K562 (cell line): ENCODE measurements around the gene GUCA2B. TPM values are rescaled to one million over a fixed set of nuclear protein-coding genes. Genes with fewer than 3 reads are reported as not detected.

Experiments
- ATAC-seq: fragments of 200-7000 bp; cut with Tn5 transposase; 3 replicates; pipeline ENCODE4 v1.9.1; 2020; ENCODE audit warnings: moderate library complexity
- BruUV-seq: library from RNA; stranded (reverse); fragments of 400-500 nt; replicated peaks from 2 replicates; lab custom pipeline; 2021; lab: Mats Ljungman, UMichigan
- CTCF ChIA-PET: fragments of 300-600 bp; formaldehyde crosslinking; extraction: SDS; loops from one replicate; lab custom pipeline; 2021; ENCODE audit warnings: low intra/inter-chr PET ratio; lab: Yijun Ruan, JAX
- POLR2A ChIA-PET: fragments of 300-600, 350-650 bp; sonication (Branson Sonifier 250); formaldehyde crosslinking; extraction: SDS; loops from one replicate; lab custom pipeline; 2021; ENCODE audit warnings: antibody characterized with exemption, inconsistent platforms; lab: Yijun Ruan, JAX
- DNase-seq, 4 experiments: peaks; one replicate each; pipeline versions ENCODE4 v3.0.0 to v3.0.0-alpha.2; 2011 to 2018; ENCODE audit warnings: low spot score in 3 of 4, mixed read lengths in 3 of 4; ENCODE audit errors: extremely low read depth in 1 of 4
- FAIRE-seq: peaks from 2 replicates; lab custom pipeline; 2011; peaks lifted over from hg19 to GRCh38; lab: Jason Lieb, UNC
- H2AFZ ChIP-seq: 2 replicates; pipeline ENCODE4 v1.6.0; 2011; ENCODE audit warnings: low read depth, low read length, control low read depth, inconsistent platforms
- H3K27ac ChIP-seq: fragments of 200-600 bp; 3 replicates; pipeline ENCODE4 v1.8.0; 2011; ENCODE audit warnings: low read depth, mild to moderate bottlenecking, control low read depth, inconsistent platforms, low read length, moderate library complexity, mixed read lengths; ENCODE audit errors: extremely low read depth
- H3K27me3 ChIP-seq, 2 experiments: fragments of 300-600 bp in 1 of 2; 2 replicates in 1 of 2; 3 replicates in 1 of 2; pipeline versions ENCODE4 v1.6.0 to v1.8.0; 2011; ENCODE audit warnings: inconsistent platforms in 2 of 2, low read length in 2 of 2, mild to moderate bottlenecking in 1 of 2, mixed read lengths in 1 of 2, moderate library complexity in 1 of 2; ENCODE audit not compliant: control insufficient read depth in 2 of 2, insufficient read depth in 2 of 2
- H3K36me3 ChIP-seq: fragments of 300-600 bp; 3 replicates; pipeline ENCODE4 v1.8.0; 2011; ENCODE audit warnings: mild to moderate bottlenecking, low read length, inconsistent platforms; ENCODE audit not compliant: control insufficient read depth, insufficient read depth
- H3K4me1 ChIP-seq, 2 experiments: fragments of 200-600 bp in 1 of 2; replicated peaks in 1 of 2; 2 replicates in 1 of 2; 3 replicates in 1 of 2; pipeline versions ENCODE4 v1.5.1 to v1.8.0; 2011; ENCODE audit warnings: inconsistent platforms in 2 of 2, low read length in 2 of 2, mild to moderate bottlenecking in 1 of 2, mixed read lengths in 1 of 2, moderate library complexity in 1 of 2; ENCODE audit not compliant: control insufficient read depth in 2 of 2, insufficient read depth in 2 of 2
- H3K4me2 ChIP-seq: 2 replicates; pipeline ENCODE4 v1.6.1; 2011; ENCODE audit warnings: low read length, control low read depth, inconsistent platforms, mixed read lengths; ENCODE audit not compliant: insufficient read depth
- H3K4me3 ChIP-seq: fragments of 200-600 bp; sonication (generic), shearing (Covaris generic); 2 replicates; pipeline ENCODE4 v1.5.1; 2016; ENCODE audit warnings: control low read depth, inconsistent platforms
- H3K79me2 ChIP-seq: fragments of 200-600 bp; 3 replicates; pipeline ENCODE4 v1.8.0; 2011; ENCODE audit warnings: low read length, inconsistent platforms; ENCODE audit not compliant: control insufficient read depth, insufficient read depth
- H3K9ac ChIP-seq, 2 experiments: 2 replicates each; pipeline versions ENCODE4 v1.6.0 to v1.6.1; 2011; ENCODE audit warnings: low read depth in 2 of 2, low read length in 2 of 2, control low read depth in 1 of 2, inconsistent platforms in 1 of 2, mild to moderate bottlenecking in 1 of 2, mixed read lengths in 1 of 2; ENCODE audit not compliant: insufficient read depth in 1 of 2
- H3K9me1 ChIP-seq: one replicate; pipeline ENCODE4 v1.6.0; 2011; ENCODE audit warnings: inconsistent platforms, mild to moderate bottlenecking, low read length, moderate library complexity; ENCODE audit not compliant: control insufficient read depth, insufficient read depth
- H3K9me3 ChIP-seq: replicated peaks from 2 replicates; pipeline ENCODE4 v1.5.1; 2011; ENCODE audit warnings: low read depth, low read length, inconsistent platforms; ENCODE audit not compliant: control insufficient read depth, insufficient read depth
- H4K20me1 ChIP-seq: replicated peaks from 2 replicates; pipeline ENCODE4 v1.6.1; 2011; ENCODE audit warnings: low read length, inconsistent platforms, mixed read lengths; ENCODE audit not compliant: control insufficient read depth, insufficient read depth
- ESRRA ChIP-seq: fragments of 450-650 bp; IDR thresholded peaks from 2 replicates; pipeline ENCODE4 v1.6.1; 2014; ENCODE audit warnings: low read depth, mild to moderate bottlenecking, moderate library complexity, borderline replicate concordance
- HSF4 ChIP-seq: fragments of 250-450 bp; sonication (Bioruptor Pico); IDR thresholded peaks from 2 replicates; pipeline ENCODE4 v2.1.2; 2022; ENCODE audit warnings: mild to moderate bottlenecking, moderate library complexity, borderline replicate concordance
- KLF13 ChIP-seq: fragments of 450-650 bp; IDR thresholded peaks from 2 replicates; pipeline ENCODE4 v1.6.1; 2016; ENCODE audit warnings: missing genetic modification characterization, low read depth, mild to moderate bottlenecking, missing compliant biosample characterization, moderate library complexity, borderline replicate concordance
- KLF6 ChIP-seq: fragments of 250-450 bp; sonication (Bioruptor Pico); IDR thresholded peaks from 2 replicates; pipeline ENCODE4 v1.4.0; 2020; ENCODE audit warnings: mild to moderate bottlenecking, moderate library complexity, borderline replicate concordance
- MAX ChIP-seq: sonication (generic); formaldehyde crosslinking; IDR thresholded peaks from 2 replicates; pipeline ENCODE4 v1.9.0; 2022; ENCODE audit warnings: mild to moderate bottlenecking, missing genetic modification reagents
- MCM7 ChIP-seq, 2 experiments: fragments of 450-650 bp; IDR thresholded peaks; 2 replicates each; pipeline ENCODE4 v1.6.1; 2016 to 2018
- PTBP1 ChIP-seq: fragments of 200-400 bp; formaldehyde crosslinking; IDR thresholded peaks from 2 replicates; pipeline ENCODE4 v1.6.1; 2017; ENCODE audit warnings: low read depth, low read length
- TAF7 ChIP-seq: fragments of 450-650 bp; IDR thresholded peaks from 2 replicates; pipeline ENCODE4 v1.6.1; 2016; ENCODE audit warnings: missing genetic modification characterization, missing compliant biosample characterization
- ZBTB40 ChIP-seq, 2 experiments: fragments of 450-650 bp in 1 of 2; sonication (generic) in 1 of 2; formaldehyde crosslinking in 1 of 2; IDR thresholded peaks; 2 replicates each; pipeline versions ENCODE4 v1.7.1 to v1.9.0; 2016 to 2022; ENCODE audit warnings: inconsistent platforms in 1 of 2, mild to moderate bottlenecking in 1 of 2, missing genetic modification reagents in 1 of 2
- ZBTB43 ChIP-seq: sonication (generic); formaldehyde crosslinking; IDR thresholded peaks from 2 replicates; pipeline ENCODE4 v1.8.0; 2023; ENCODE audit warnings: mild to moderate bottlenecking, missing genetic modification reagents
- ZNF263 ChIP-seq: sonication (generic); formaldehyde crosslinking; IDR thresholded peaks from 2 replicates; pipeline ENCODE4 v1.8.0; 2022; ENCODE audit warnings: mild to moderate bottlenecking, missing genetic modification reagents, borderline replicate concordance
- ZNF830 ChIP-seq: fragments of 250-450 bp; sonication (Bioruptor Pico); IDR thresholded peaks from 2 replicates; pipeline ENCODE4 v1.5.0; 2021; ENCODE audit warnings: mild to moderate bottlenecking
- WGBS: fragments of 100-300 bp; shearing (Covaris generic); methylation state at CpG from one replicate; pipeline ENCODE4 v1.1.6; 2016; ENCODE audit warnings: low coverage, mixed read lengths; ENCODE audit not compliant: insufficient coverage; ENCODE audit errors: missing lambda C conversion rate; 5-methylcytosine and 5-hydroxymethylcytosine counted together
- in situ Hi-C: fragments of 300-500 bp; cut with MboI; formaldehyde crosslinking; loops from 4 replicates; pipeline ENCODE4 v1.15.0; 2018; ENCODE audit warnings: inconsistent platforms, mixed read lengths
- intact Hi-C: fragments of 100-400 bp; cut with micrococcal nuclease; formaldehyde crosslinking; loops from 2 replicates; pipeline ENCODE4 v1.14.2; 2022
- polyA plus RNA-seq, 8 experiments: library from polyadenylated mRNA; depleted of rRNA in 4 of 8; stranded (reverse) in 5 of 8; unstranded in 3 of 8; fragments of >200 nt; fragmentation: Nextera tagmentation in 2 of 8; fragmentation: Illumina TruSeq in 1 of 8; extraction: Ambion mirVana in 2 of 8; extraction: Trizol in 1 of 8; gene quantifications; 2 replicates each; pipeline versions ENCODE4 v1.2.1 to v1.2.3, GENCODE V29; 2011 to 2014; ENCODE audit warnings: inconsistent platforms in 1 of 8, missing spikeins in 1 of 8
- total RNA-seq, 7 experiments: library from RNA; depleted of rRNA in 6 of 7; stranded (reverse); fragments of >200 nt in 6 of 7; fragmentation: Illumina TruSeq in 2 of 7; extraction: Trizol in 2 of 7; gene quantifications; 2 replicates each; pipeline versions ENCODE4 v1.2.1 to v1.2.3, GENCODE V29; 2011 to 2021; ENCODE audit warnings: low replicate concordance in 1 of 7

Gene GUCA2B
- total and polyA plus RNA-seq, 9 of the 15 experiments (the other 6 are each of a cell fraction or from before 2014, with no cell fraction given) = not detected

- Histone ChIP-seq H3K4me3 (no peak overlapping the region), H3K27me3 (no peaks in the 10 kb centered on the region), H3K9ac (no peak overlapping the region), H3K4me1 (peaks cover 0 to 3% of the 10 kb centered on the region in 2 experiments; a peak in 3 of 5 replicates), H2AFZ (no peak overlapping the region), H3K9me1 (no peaks in the 10 kb centered on the region), H3K9me3 (no peaks in the 10 kb centered on the region), H3K27ac (no peak overlapping the region), H4K20me1 (no peaks in the 10 kb centered on the region), H3K36me3 (peaks cover 49% of the 10 kb centered on the region; the same call in 2 of the 3 replicates), H3K4me2 (no peak overlapping the region), H3K79me2 (no peaks in the 10 kb centered on the region)
- CTCF ChIA-PET = no interaction called here
- in situ Hi-C loops (no loop called here), intact Hi-C loops (loop anchor here (10.0 kb wide), 1 partner anchor 604 kb away; no protein-coding TSS in a partner anchor)
- BruUV-seq = no TSS peak
- POLR2A ChIA-PET = interaction anchor here (1.2 kb wide), 1 partner anchor 10 kb away, joined by 3 read pairs; no protein-coding TSS in a partner anchor
- FAIRE-seq = no peak
- 61% methylated on average over 2 of the region's 2 CpGs for WGBS
- no peak for DNase-seq
- ATAC-seq = no peak
- TF ChIP-seq KLF13 (no peak), HSF4 (no peak), ESRRA (no peak), MCM7 (IDR thresholded peaks at IDR 0.05) (no peak), MAX (no peak), ZNF830 (CRISPR knock-in tag) (no peak), TAF7 (tag) (no peak), ZBTB40 (IDR thresholded peaks at IDR 0.05) (no peak), ZBTB40 (CRISPR knock-in tag; IDR thresholded peaks at IDR 0.05) (no peak), KLF6 (CRISPR knock-in tag) (no peak), PTBP1 (no peak), ZNF263 (CRISPR knock-in tag) (no peak), ZBTB43 (CRISPR knock-in tag) (no peak)
These were observed 26.1 kb downstream of the GUCA2B start for GRCh38 chr1:42179275-42179674.
